Psoas muscle (tissue), 8 donors: ENCODE measurements around the gene PIH1D1. TPM values are rescaled to one million over a fixed set of nuclear protein-coding genes. Genes with fewer than 3 reads are reported as not detected.
A peak's percentile ranks its signal among the peaks of the same experiment; 100 is the strongest.

ENCODE experiments used
- ATAC-seq, 4 donors: fragments of 200-7000 bp; cut with Tn5 transposase; one replicate each; pipeline ENCODE4 v1.9.1; 2020; ENCODE audit warnings: moderate library complexity in 3 of 4, mild to moderate bottlenecking in 2 of 4
- DNase-seq, 2 donors: peaks; one replicate each; pipeline ENCODE4 v3.0.0-alpha.2; 2020
- H3K27ac ChIP-seq: fragments of 200-600 bp; one replicate; pipeline ENCODE4 v1.8.0; 2022
- H3K27me3 ChIP-seq, 3 donors: fragments of 200-600 bp in 1 of 3; one replicate each; pipeline versions ENCODE4 v1.6.1 to v1.8.0; 2013 to 2022; ENCODE audit warnings: low read length in 2 of 3, mild to moderate bottlenecking in 2 of 3, moderate library complexity in 1 of 3; ENCODE audit not compliant: insufficient read depth in 3 of 3
- H3K36me3 ChIP-seq, 2 donors: fragments of 200-600 bp in 1 of 2; one replicate each; pipeline versions ENCODE4 v1.6.1 to v1.8.0; 2013 to 2022; ENCODE audit warnings: low read depth in 1 of 2, mild to moderate bottlenecking in 1 of 2, moderate library complexity in 1 of 2; ENCODE audit not compliant: insufficient read depth in 1 of 2
- H3K4me1 ChIP-seq: fragments of 200-600 bp; one replicate; pipeline ENCODE4 v1.8.0; 2022
- H3K4me3 ChIP-seq: fragments of 200-600 bp; one replicate; pipeline ENCODE4 v1.8.0; 2022; ENCODE audit warnings: mild to moderate bottlenecking
- H3K9me3 ChIP-seq: fragments of 200-600 bp; one replicate; pipeline ENCODE4 v1.8.0; 2022
- WGBS, 3 donors: extraction: QIAGEN DNeasy Blood & Tissue Kit; methylation state at CpG; one replicate each; pipeline versions ENCODE4 v1.1.6 to v1.1.7; 2013; 5-methylcytosine and 5-hydroxymethylcytosine counted together
- intact Hi-C, 2 donors: fragments of 100-400 bp; cut with DNase I; formaldehyde crosslinking; loops; one replicate each; pipeline versions ENCODE4 v1.11.0 to v1.14.2; 2022
- polyA plus RNA-seq, 3 donors: library from polyadenylated mRNA; stranded (reverse); fragments of 200-250 nt; gene quantifications; one replicate each; pipeline ENCODE4 v1.2.3, GENCODE V29; 2013
- total RNA-seq, 4 donors: library from RNA; stranded (reverse); fragmentation: NEBNext Ultra II Directional in 2 of 4; extraction: Animal tissue kit (Norgen Biotek cat#: 25700) in 2 of 4; gene quantifications; one replicate each; pipeline versions ENCODE4 v1.2.1 to v1.2.4, GENCODE V29; 2021 to 2023
- TF ChIP-seq, protein P1 (sequence below): fragments of 200-600 bp; IDR thresholded peaks from one replicate; pipeline ENCODE4 v1.8.0; 2022; ENCODE audit warnings: antibody characterized with exemption
- donor health status: healthy with polysubstance abuse.
- donor health status: DM: no; HTN: no; CAD: no; lungs with moderate emphysema.
- donor health status: Bipolar disorder and iron deficiency.
- donor health status: healthy.
- donor health status: DM: yes; HTN: yes; CAD: no.
- donor health status: DM: no; HTN: no; CAD: no.
- donor health status: DM: no; HTN: no; CAD: no.
- donor health status: DM: yes; HTN: yes; CAD: no.

The PIH1D1 gene
- total and polyA plus RNA-seq, 7 donors, result 37.2 to 69.8 (median 46.4) TPM

DNA sequence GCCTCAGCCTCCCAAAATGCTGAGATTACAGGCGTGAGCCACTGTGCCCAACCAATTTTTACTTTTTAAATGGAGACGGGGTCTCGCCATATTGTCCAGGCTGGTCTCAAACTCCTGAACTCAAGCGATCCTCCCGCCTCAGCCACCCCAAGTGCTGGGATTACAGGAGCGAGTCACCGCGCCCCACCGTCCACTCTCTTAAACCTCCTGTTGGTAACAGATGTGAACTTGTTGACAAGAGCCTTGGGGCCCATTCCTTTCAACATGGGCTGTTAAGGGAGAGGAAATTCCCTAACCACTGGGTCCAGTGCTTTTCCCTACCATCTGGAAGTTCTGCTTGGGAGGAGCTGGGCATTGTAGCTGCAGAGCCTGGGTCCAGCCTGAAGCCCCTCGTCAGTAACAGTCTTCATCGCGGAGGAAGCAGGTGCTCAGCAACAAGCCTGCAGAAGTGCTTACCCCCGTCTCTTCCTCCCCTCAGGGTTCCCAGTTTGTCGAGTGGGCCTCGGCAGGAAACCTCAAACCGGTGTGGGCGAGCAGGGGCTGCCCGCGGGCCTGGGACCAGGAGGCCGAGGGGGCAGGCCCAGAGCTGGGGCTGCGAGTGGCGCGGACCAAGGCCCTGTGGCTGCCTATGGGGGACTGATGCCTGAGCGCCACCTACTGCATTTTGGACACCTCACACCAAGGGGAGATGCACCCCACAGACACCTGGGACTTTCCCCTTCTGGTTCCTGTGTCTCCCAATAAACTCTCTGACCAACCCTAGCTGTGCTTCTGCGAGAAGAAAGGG lies 18.4 kb upstream of the PIH1D1 start:
- peaks cover 0 to 17% of the 10 kb centered on the region in 2 donors for H3K36me3 ChIP-seq
- WGBS, 3 donors, result 83 to 88% (median 87%) methylated on average over 25 of the region's 25 CpGs
- peak overlapping the region; percentile 16 for H3K27ac ChIP-seq
- H3K4me1 ChIP-seq, result peaks cover 5% of the 10 kb centered on the region
- TF ChIP-seq, protein P1, sequence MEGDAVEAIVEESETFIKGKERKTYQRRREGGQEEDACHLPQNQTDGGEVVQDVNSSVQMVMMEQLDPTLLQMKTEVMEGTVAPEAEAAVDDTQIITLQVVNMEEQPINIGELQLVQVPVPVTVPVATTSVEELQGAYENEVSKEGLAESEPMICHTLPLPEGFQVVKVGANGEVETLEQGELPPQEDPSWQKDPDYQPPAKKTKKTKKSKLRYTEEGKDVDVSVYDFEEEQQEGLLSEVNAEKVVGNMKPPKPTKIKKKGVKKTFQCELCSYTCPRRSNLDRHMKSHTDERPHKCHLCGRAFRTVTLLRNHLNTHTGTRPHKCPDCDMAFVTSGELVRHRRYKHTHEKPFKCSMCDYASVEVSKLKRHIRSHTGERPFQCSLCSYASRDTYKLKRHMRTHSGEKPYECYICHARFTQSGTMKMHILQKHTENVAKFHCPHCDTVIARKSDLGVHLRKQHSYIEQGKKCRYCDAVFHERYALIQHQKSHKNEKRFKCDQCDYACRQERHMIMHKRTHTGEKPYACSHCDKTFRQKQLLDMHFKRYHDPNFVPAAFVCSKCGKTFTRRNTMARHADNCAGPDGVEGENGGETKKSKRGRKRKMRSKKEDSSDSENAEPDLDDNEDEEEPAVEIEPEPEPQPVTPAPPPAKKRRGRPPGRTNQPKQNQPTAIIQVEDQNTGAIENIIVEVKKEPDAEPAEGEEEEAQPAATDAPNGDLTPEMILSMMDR, result no peak
- DNase-seq (peak in 1 of 2 donors; percentile 66), ATAC-seq (no peak)
- no peaks in the 10 kb centered on the region for H3K27me3 ChIP-seq
- H3K9me3 ChIP-seq, result no peaks in the 10 kb centered on the region
- intact Hi-C loops, result no loop called here
- no peak overlapping the region for H3K4me3 ChIP-seq

DNA sequence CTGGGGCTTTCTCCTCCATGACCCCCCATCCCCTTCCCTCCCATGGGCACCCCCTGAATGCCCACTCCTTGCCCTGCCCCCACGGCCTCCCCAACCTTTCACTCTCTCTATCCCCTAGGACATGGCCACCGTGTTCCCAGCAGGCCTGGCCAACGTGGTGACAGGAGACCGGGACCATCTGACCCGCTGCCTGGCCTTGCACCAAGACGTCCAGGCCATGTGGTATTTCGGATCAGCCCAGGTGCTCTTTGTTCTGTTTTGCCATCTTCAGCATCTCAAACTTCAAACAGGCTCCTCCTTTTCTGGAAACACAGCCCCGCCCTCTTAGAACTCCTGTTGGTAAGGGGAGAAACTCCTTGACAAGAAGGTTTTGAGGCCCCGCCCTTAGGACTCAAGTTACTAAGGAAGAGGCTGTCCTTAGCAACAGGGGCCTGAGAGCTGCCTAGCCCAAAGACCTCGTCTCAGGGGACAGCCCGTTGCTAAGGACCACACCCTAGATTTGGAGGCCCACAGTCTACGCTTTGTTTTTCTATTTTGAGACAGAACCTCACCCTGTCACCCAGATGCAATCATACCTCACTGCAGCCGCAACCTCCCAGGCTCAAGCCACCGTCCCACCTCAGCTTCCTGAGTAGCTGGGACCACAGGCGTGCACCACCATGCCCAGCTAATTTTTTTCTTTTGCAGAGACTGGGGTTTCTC lies 17.3 kb upstream of the PIH1D1 start:
- WGBS, 3 donors, result 44 to 48% (median 47%) methylated on average over 15 of the region's 15 CpGs
- ATAC-seq, result peak; percentile 31 to 66 (median 47)
- H3K27ac ChIP-seq, result peak overlapping the region; percentile 41
- intact Hi-C loops, result no loop called here
- H3K9me3 ChIP-seq, result no peaks in the 10 kb centered on the region
- DNase-seq, result peak; percentile 76 to 91
- peaks cover 0 to 17% of the 10 kb centered on the region in 2 donors for H3K36me3 ChIP-seq
- TF ChIP-seq, protein P1, result no peak
- H3K4me3 ChIP-seq, result no peak overlapping the region
- H3K27me3 ChIP-seq, result no peaks in the 10 kb centered on the region
- peaks cover 5% of the 10 kb centered on the region for H3K4me1 ChIP-seq

DNA sequence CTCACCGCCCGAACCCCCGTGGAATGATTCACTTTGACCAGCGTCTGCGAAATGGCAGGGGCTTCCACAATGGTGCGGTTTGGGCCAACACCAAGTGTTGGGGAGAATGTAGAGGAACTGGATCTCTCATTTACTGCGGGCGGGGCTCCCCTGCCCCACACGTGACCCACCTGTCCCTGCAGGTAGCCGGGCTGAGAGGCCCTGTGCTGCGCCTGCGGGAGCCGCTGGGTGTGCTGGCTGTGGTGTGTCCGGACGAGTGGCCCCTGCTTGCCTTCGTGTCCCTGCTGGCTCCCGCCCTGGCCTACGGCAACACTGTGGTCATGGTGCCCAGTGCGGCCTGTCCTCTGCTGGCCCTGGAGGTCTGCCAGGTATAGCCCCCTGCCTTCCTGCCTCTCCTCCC lies 16.6 kb upstream of the PIH1D1 start:
- Histone ChIP-seq H3K9me3 (no peaks in the 10 kb centered on the region), H3K36me3 (peaks cover 0 to 17% of the 10 kb centered on the region in 2 donors), H3K27ac (peak overlapping the region; percentile 41), H3K4me1 (no peaks in the 10 kb centered on the region), H3K4me3 (no peak overlapping the region), H3K27me3 (no peaks in the 10 kb centered on the region)
- intact Hi-C loops, result no loop called here
- TF ChIP-seq, protein P1, result no peak
- DNase-seq (no peak), ATAC-seq (peak in 3 of 4 donors; percentile 11 to 22 (median 13))
- 88 to 91% (median 89%) methylated on average over 18 to 19 of the region's 19 CpGs for WGBS, 3 donors

DNA sequence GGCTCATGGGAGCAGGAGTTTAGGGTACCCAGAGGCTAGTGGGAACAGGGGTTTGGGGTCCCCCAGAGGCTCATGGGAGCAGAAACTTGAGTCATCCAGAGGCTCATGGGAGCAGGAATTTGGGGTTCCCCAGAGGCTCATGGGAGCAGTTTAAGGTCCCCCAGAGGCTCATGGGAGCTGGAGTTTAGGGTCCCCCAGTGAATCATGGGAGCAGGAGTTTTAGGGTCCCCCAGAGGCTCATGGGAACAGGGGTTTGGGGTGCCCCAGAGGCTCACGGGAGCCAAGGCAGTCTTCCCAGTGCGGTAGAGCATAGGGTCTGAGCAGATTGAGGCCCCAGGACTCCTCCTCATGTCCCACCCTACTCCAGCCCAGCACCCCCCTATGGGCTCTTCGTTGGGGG lies 13.8 kb upstream of the PIH1D1 start:
- 90 to 97% (median 94%) methylated on average over 3 of the region's 3 CpGs for WGBS, 3 donors
- Histone ChIP-seq H3K27ac (no peak overlapping the region), H3K4me1 (no peaks in the 10 kb centered on the region), H3K4me3 (no peak overlapping the region), H3K36me3 (peaks cover 0 to 17% of the 10 kb centered on the region in 2 donors), H3K27me3 (no peaks in the 10 kb centered on the region), H3K9me3 (no peaks in the 10 kb centered on the region)
- intact Hi-C loops, result no loop called here
- ATAC-seq, result no peak
- TF ChIP-seq, protein P1, result no peak
- no peak for DNase-seq
